ENCODE measurements around the gene FBLN2.

- TF ChIP-seq POLR2AphosphoS5 (IDR thresholded peaks at IDR 0.05) (no peak), EP300 (IDR thresholded peaks at IDR 0.05) (no peak), CTCF (IDR thresholded peaks at IDR 0.05) (no peak), POLR2A (IDR thresholded peaks at IDR 0.05) (no peak)
Measured at GRCh38 chr3:13569201-13569600, 20.3 kb downstream of the FBLN2 start.

Data from gastroesophageal sphincter (tissue), 3 donors.